Endothelial cell (in vitro differentiated cells): ENCODE results near the gene ATP10A. TPM values are rescaled to one million over a fixed set of nuclear protein-coding genes. Genes with fewer than 3 reads are reported as not detected.

ENCODE experiments used
- DNase-seq: peaks from one replicate; pipeline ENCODE4 v3.0.0; 2021; ENCODE audit warnings: low spot score
- H3K27ac Mint-ChIP-seq: one replicate; pipeline ENCODE4 v1.8.0; 2021; ENCODE audit warnings: mixed read lengths, inconsistent platforms; ENCODE audit not compliant: unreplicated experiment
- H3K27me3 Mint-ChIP-seq: one replicate; pipeline ENCODE4 v1.8.0; 2021; ENCODE audit warnings: mild to moderate bottlenecking, moderate library complexity, mixed read lengths, inconsistent platforms; ENCODE audit not compliant: unreplicated experiment
- H3K36me3 Mint-ChIP-seq: one replicate; pipeline ENCODE4 v1.8.0; 2021; ENCODE audit warnings: mild to moderate bottlenecking, low read depth, mixed read lengths, inconsistent platforms; ENCODE audit not compliant: unreplicated experiment
- H3K4me1 Mint-ChIP-seq: one replicate; pipeline ENCODE4 v1.8.0; 2021; ENCODE audit warnings: mild to moderate bottlenecking, mixed read lengths, inconsistent platforms; ENCODE audit not compliant: unreplicated experiment
- H3K4me3 Mint-ChIP-seq: one replicate; pipeline ENCODE4 v1.8.0; 2021; ENCODE audit warnings: mild to moderate bottlenecking, mixed read lengths, inconsistent platforms; ENCODE audit not compliant: unreplicated experiment
- H3K9me3 Mint-ChIP-seq: one replicate; pipeline ENCODE4 v1.8.0; 2021; ENCODE audit warnings: mixed read lengths, inconsistent platforms; ENCODE audit not compliant: unreplicated experiment
- total RNA-seq: library from RNA; stranded (reverse); fragmentation: NEBNext Ultra II Directional; extraction: Animal tissue kit (Norgen Biotek cat#: 25700); gene quantifications from one replicate; pipeline ENCODE4 v1.2.1, GENCODE V29; 2021; ENCODE audit not compliant: unreplicated experiment
- TF ChIP-seq, protein P1 (sequence below): fragments of 200-600 bp; sonication (generic); IDR thresholded peaks from one replicate; pipeline ENCODE4 v1.5.0; 2021; ENCODE audit warnings: antibody characterized with exemption; ENCODE audit not compliant: unreplicated experiment

The ATP10A gene
- total RNA-seq, 1 donor from 2014 or later, result 0.13 TPM

DNA sequence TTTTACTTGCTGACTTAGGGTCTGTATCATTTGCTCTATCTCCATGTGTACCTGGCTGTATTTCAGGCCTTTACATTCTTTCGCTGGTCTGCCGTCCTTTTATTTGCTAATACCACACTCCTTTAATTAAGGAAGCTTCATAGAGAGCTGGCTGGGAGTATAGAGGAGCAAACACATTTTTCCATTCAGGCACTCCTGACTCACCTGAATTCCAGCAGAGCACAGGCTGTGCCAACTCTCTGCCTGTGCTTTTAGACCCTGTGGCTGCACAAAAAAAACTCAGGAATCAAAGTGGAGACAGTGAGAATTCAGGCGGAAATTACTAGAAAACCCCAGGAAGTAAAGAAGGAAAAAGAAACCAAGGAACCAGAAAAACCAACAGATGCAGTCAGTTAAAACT lies 29.0 kb upstream of the ATP10A start:
- Mint-ChIP-seq H3K4me3 (no peak overlapping the region), H3K27me3 (no peaks in the 10 kb centered on the region), H3K9me3 (no peaks in the 10 kb centered on the region), H3K4me1 (no peaks in the 10 kb centered on the region), H3K27ac (no peak overlapping the region), H3K36me3 (no peaks in the 10 kb centered on the region)
- no peak for DNase-seq
- TF ChIP-seq, protein P1, sequence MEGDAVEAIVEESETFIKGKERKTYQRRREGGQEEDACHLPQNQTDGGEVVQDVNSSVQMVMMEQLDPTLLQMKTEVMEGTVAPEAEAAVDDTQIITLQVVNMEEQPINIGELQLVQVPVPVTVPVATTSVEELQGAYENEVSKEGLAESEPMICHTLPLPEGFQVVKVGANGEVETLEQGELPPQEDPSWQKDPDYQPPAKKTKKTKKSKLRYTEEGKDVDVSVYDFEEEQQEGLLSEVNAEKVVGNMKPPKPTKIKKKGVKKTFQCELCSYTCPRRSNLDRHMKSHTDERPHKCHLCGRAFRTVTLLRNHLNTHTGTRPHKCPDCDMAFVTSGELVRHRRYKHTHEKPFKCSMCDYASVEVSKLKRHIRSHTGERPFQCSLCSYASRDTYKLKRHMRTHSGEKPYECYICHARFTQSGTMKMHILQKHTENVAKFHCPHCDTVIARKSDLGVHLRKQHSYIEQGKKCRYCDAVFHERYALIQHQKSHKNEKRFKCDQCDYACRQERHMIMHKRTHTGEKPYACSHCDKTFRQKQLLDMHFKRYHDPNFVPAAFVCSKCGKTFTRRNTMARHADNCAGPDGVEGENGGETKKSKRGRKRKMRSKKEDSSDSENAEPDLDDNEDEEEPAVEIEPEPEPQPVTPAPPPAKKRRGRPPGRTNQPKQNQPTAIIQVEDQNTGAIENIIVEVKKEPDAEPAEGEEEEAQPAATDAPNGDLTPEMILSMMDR, result no peak

DNA sequence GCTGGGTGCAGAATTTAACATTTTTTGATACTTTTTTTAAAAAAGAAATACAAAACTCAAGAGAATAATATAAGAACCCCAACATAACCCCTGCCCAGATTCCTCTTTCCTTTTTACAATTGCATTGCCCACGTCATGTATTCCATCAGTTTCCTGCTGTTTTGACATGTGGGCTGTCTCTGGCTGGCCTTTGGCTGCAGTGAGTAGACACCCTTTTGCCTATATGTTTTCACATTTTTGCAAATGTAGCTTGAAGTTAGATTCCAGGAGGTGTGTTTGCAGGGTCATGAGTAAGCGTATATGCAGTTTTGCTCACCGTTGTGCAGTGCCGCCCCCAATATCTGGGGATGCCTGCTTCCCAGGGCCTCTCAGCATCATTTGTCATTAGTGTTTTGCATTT lies 28.0 kb upstream of the ATP10A start:
- H3K4me1 Mint-ChIP-seq, result no peaks in the 10 kb centered on the region
- DNase-seq, result no peak
- H3K36me3 Mint-ChIP-seq, result no peaks in the 10 kb centered on the region
- H3K27ac Mint-ChIP-seq, result no peak overlapping the region
- TF ChIP-seq, protein P1, result no peak
- no peak overlapping the region for H3K4me3 Mint-ChIP-seq
- no peaks in the 10 kb centered on the region for H3K27me3 Mint-ChIP-seq
- no peaks in the 10 kb centered on the region for H3K9me3 Mint-ChIP-seq

DNA sequence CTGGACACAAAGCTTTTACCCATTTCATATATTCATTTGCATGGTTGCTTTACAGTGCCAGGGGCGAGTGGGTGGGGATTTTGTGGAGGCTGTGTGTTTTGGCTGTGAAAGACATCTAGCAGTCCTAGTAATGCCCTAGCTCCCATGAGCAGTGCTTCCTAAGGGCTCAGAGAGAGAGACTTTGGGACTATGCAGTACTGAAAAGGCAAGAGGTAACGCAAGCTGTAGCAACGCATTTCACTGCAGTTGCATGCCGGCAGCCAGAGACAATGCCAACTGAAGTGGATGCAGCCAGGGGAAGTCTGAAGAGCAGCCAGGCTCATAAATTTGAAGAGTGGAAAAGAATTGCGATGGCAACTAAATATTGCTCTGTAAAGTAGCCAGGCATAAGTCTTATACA lies 27.4 kb upstream of the ATP10A start:
- H3K4me1 Mint-ChIP-seq, result no peaks in the 10 kb centered on the region
- no peaks in the 10 kb centered on the region for H3K9me3 Mint-ChIP-seq
- H3K27me3 Mint-ChIP-seq, result no peaks in the 10 kb centered on the region
- H3K4me3 Mint-ChIP-seq, result no peak overlapping the region
- DNase-seq, result no peak
- TF ChIP-seq, protein P1, result no peak
- H3K27ac Mint-ChIP-seq, result no peak overlapping the region
- H3K36me3 Mint-ChIP-seq, result no peaks in the 10 kb centered on the region

DNA sequence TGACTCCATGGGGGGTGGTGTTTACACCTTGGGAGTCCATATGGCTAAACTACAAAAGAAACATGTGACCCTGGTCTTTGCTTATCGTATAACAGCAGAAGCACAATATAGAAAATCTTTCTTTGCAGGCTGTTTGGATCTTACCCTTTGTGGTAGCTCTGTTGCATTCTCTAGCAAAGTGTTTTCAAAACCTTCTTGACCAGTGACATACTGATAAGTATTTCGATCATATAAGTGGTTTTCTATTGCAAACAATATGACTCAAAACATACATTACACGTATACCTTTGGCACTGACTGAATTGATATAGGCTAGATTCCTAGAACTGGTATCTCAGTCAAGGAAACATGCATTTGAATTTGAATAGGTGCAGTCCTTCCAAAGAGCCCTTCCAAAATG lies 24.7 kb upstream of the ATP10A start:
- TF ChIP-seq, protein P1, result no peak
- H3K4me3 Mint-ChIP-seq, result no peak overlapping the region
- no peaks in the 10 kb centered on the region for H3K36me3 Mint-ChIP-seq
- H3K27me3 Mint-ChIP-seq, result no peaks in the 10 kb centered on the region
- H3K27ac Mint-ChIP-seq, result no peak overlapping the region
- no peaks in the 10 kb centered on the region for H3K9me3 Mint-ChIP-seq
- no peaks in the 10 kb centered on the region for H3K4me1 Mint-ChIP-seq
- no peak for DNase-seq

DNA sequence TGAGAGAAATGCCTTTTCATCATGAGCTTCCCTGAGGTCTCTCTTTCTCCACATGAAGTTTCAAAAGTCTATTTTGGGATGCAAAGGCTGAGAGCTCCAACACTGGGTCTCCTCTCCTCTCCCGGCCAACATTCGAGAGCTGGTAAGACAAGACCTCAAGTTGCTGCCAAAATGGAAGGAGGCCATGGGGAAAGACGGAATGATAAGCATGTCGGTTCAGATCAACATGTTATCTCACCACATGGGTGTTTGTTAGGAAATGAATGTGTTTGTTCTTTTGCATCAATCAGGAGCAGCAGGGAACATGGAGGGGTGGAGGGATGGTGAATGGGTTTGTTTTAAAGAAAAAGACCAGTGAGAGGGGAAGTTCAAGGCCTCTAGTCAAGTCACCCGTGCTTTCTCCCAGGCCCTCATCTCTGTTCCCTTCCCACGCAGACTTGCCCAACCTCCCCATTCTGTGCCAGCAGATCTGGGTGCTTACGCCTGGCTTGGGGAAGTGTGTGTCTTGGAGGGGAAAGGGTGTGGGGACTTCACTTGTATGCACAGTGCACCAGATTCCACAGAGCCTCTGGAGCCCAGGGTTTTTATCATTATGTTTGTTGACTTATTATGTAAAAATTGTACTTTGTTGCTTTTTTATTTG lies 23.5 kb upstream of the ATP10A start:
- TF ChIP-seq, protein P1, result no peak
- H3K27me3 Mint-ChIP-seq, result no peaks in the 10 kb centered on the region
- H3K27ac Mint-ChIP-seq, result no peak overlapping the region
- no peaks in the 10 kb centered on the region for H3K36me3 Mint-ChIP-seq
- no peak overlapping the region for H3K4me3 Mint-ChIP-seq
- DNase-seq, result no peak
- H3K9me3 Mint-ChIP-seq, result no peaks in the 10 kb centered on the region
- H3K4me1 Mint-ChIP-seq, result no peaks in the 10 kb centered on the region
